ENCODE measurements around the gene TMPRSS4. TPM values are rescaled to one million over a fixed set of nuclear protein-coding genes. Genes with fewer than 3 reads are reported as not detected.

Gene TMPRSS4
- total and polyA plus RNA-seq, 2 of the 4 experiments (the other 2 are of a cell fraction), result not detected

DNA sequence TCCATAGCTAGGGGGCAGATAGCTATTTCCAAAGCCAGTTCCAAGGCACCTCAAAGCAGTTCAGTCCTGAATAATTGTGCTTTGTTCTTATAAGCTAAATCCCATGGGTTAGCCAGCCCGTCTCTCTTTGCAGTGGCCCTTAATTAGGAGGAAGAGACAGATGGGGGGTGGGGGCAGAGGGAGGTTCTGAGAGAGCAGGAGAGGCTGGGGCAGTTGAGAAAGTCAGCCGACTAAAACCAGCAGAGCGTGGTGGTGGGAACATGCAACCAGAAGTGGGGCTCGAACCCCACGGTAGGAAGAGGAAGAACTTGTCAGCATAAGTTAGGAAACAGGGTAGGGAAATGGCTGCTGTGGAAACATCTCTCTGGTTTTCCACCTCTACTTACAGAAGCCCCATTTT lies 86.6 kb downstream of the TMPRSS4 start:
- Histone ChIP-seq H2BK20ac (ENCODE audit: low read depth, low read length) (no peak overlapping the region), H2AK5ac (ENCODE audit: low read depth, low read length) (no peak overlapping the region), H3K9me1 (ENCODE audit: insufficient read depth, low read length) (no peaks in the 10 kb centered on the region), H3K4ac (ENCODE audit: low read depth, low read length) (no peak overlapping the region), H3K9ac (ENCODE audit: low read depth, low read length) (no peak overlapping the region), H3K9me3 (ENCODE audit: control insufficient read depth, insufficient read depth, low read length) (no peaks in the 10 kb centered on the region), H2BK5ac (ENCODE audit: low read depth, low read length, poor library complexity, severe bottlenecking) (no peak overlapping the region), H3K27ac (ENCODE audit: insufficient read depth, low read length) (no peak overlapping the region), H3K14ac (replicated peaks; ENCODE audit: low read depth, low read length) (no peak overlapping the region), H4K20me1 (ENCODE audit: insufficient read depth, low read length) (no peaks in the 10 kb centered on the region), H3K4me1 (ENCODE audit: control insufficient read depth, insufficient read depth, low read length) (no peaks in the 10 kb centered on the region), H4K5ac (ENCODE audit: low read depth, low read length) (no peak overlapping the region), H3K79me1 (ENCODE audit: low read depth in 1 of 2, low read length in 2 of 2) (no peaks in the 10 kb centered on the region), H2BK120ac (ENCODE audit: low read depth, low read length) (no peak overlapping the region), H3K4me2 (ENCODE audit: low read depth, low read length) (no peak overlapping the region), H2BK15ac (ENCODE audit: low read depth, low read length) (no peak overlapping the region), H4K8ac (ENCODE audit: low read depth in 2 of 2, low read length in 2 of 2) (no peak overlapping the region), H2AK9ac (replicated peaks; ENCODE audit: low read depth, low read length, poor library complexity) (no peak overlapping the region), H3K23ac (ENCODE audit: low read depth, low read length) (no peak overlapping the region), H3K18ac (ENCODE audit: low read depth, low read length) (no peak overlapping the region), H3K27me3 (ENCODE audit: control insufficient read depth, insufficient read depth, low read length) (peaks cover 31% of the 10 kb centered on the region), H4K91ac (ENCODE audit: insufficient read depth, low read depth, low read length) (no peak overlapping the region), H3K56ac (ENCODE audit: extremely low read depth, insufficient read depth, low read length) (no peak overlapping the region), H2AFZ (replicated peaks; ENCODE audit: low read length, poor library complexity) (no peak overlapping the region), H3K4me3 (ENCODE audit: insufficient read depth, low read depth, low read length) (no peak overlapping the region), H3K36me3 (ENCODE audit: control insufficient read depth, insufficient read depth, low read length) (no peaks in the 10 kb centered on the region)
- dilution Hi-C loops (cut with HindIII; ENCODE audit: low sequenced_read_pairs, unreplicated experiment) (no loop called here), in situ Hi-C loops (cut with MboI; ENCODE audit: low sequenced_read_pairs) (no loop called here), intact Hi-C loops (cut with micrococcal nuclease) (no loop called here)
- TF ChIP-seq, protein P1, sequence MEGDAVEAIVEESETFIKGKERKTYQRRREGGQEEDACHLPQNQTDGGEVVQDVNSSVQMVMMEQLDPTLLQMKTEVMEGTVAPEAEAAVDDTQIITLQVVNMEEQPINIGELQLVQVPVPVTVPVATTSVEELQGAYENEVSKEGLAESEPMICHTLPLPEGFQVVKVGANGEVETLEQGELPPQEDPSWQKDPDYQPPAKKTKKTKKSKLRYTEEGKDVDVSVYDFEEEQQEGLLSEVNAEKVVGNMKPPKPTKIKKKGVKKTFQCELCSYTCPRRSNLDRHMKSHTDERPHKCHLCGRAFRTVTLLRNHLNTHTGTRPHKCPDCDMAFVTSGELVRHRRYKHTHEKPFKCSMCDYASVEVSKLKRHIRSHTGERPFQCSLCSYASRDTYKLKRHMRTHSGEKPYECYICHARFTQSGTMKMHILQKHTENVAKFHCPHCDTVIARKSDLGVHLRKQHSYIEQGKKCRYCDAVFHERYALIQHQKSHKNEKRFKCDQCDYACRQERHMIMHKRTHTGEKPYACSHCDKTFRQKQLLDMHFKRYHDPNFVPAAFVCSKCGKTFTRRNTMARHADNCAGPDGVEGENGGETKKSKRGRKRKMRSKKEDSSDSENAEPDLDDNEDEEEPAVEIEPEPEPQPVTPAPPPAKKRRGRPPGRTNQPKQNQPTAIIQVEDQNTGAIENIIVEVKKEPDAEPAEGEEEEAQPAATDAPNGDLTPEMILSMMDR (conservative IDR thresholded peaks at IDR 0.05; ENCODE audit: low read depth, low read length), result no peak
- TF ChIP-seq MAZ (IDR thresholded peaks at IDR 0.05; ENCODE audit: borderline replicate concordance, low read depth, low read length), result no peak
- TF ChIP-seq RFX5 (IDR thresholded peaks at IDR 0.05; ENCODE audit: low read depth, low read length), result no peak
- TF ChIP-seq POLR2A (IDR thresholded peaks at IDR 0.05; ENCODE audit: low read depth, low read length), result no peak
- no peak for TF ChIP-seq RAD21 (IDR thresholded peaks at IDR 0.05; ENCODE audit: low read length)
- TF ChIP-seq SMC3 (IDR thresholded peaks at IDR 0.05; ENCODE audit: low read depth, low read length), result no peak
- TF ChIP-seq CHD1 (IDR thresholded peaks at IDR 0.05; ENCODE audit: low read depth, low read length), result no peak
- TF ChIP-seq, protein P2, sequence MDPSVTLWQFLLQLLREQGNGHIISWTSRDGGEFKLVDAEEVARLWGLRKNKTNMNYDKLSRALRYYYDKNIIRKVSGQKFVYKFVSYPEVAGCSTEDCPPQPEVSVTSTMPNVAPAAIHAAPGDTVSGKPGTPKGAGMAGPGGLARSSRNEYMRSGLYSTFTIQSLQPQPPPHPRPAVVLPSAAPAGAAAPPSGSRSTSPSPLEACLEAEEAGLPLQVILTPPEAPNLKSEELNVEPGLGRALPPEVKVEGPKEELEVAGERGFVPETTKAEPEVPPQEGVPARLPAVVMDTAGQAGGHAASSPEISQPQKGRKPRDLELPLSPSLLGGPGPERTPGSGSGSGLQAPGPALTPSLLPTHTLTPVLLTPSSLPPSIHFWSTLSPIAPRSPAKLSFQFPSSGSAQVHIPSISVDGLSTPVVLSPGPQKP (IDR thresholded peaks at IDR 0.05; ENCODE audit: borderline replicate concordance, low read depth, low read length), result no peak
- no peak for TF ChIP-seq MAFK (IDR thresholded peaks at IDR 0.05; ENCODE audit: low read depth, low read length)
- no peak for TF ChIP-seq BHLHE40 (IDR thresholded peaks at IDR 0.05; ENCODE audit: low read depth, low read length)
- TF ChIP-seq FOS (IDR thresholded peaks at IDR 0.05; ENCODE audit: low read depth, low read length), result no peak
- TF ChIP-seq CEBPB (IDR thresholded peaks at IDR 0.05; ENCODE audit: low read depth, low read length), result no peak
- TF ChIP-seq RCOR1 (IDR thresholded peaks at IDR 0.05; ENCODE audit: insufficient replicate concordance, low read length), result no peak
- TF ChIP-seq, protein P3, sequence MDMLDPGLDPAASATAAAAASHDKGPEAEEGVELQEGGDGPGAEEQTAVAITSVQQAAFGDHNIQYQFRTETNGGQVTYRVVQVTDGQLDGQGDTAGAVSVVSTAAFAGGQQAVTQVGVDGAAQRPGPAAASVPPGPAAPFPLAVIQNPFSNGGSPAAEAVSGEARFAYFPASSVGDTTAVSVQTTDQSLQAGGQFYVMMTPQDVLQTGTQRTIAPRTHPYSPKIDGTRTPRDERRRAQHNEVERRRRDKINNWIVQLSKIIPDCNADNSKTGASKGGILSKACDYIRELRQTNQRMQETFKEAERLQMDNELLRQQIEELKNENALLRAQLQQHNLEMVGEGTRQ (IDR thresholded peaks at IDR 0.05; ENCODE audit: low read depth, low read length), result no peak
- POLR2A ChIA-PET (ENCODE audit: unreplicated experiment), result no interaction called here
- CTCF ChIA-PET, result no interaction called here
- ATAC-seq (ENCODE audit: low read depth) (no peak), DNase-seq (no peak)
- 50% methylated on average over 1 of the region's 5 CpGs; no CpG with 5 or more reads in 1 of the 2 experiments for WGBS, 2 experiments (ENCODE audit: extremely low coverage in 2 of 2, insufficient read length in 1 of 2)
- no TSS peak for BruUV-seq (replicated peaks)

Data from IMR-90 (cell line).